HG02973 (cell line): Measurements from ENCODE around the gene SDHAF3.
"Not testable (repeated sequence)": the region's sequence is repeated elsewhere in the genome, so short reads cannot be mapped to it uniquely, and the experiment has no call there.

ENCODE experiments used
- ATAC-seq: cut with Tn5 transposase; IDR thresholded peaks from one replicate; pipeline ENCODE4 v1.9.1; 2021; ENCODE audit warnings: moderate library complexity; ENCODE audit not compliant: unreplicated experiment

SDHAF3 gene

GRCh38 chr7:97123115-97123514, 5.6 kb downstream of the SDHAF3 start:
- ATAC-seq = not testable (repeated sequence)

DNA sequence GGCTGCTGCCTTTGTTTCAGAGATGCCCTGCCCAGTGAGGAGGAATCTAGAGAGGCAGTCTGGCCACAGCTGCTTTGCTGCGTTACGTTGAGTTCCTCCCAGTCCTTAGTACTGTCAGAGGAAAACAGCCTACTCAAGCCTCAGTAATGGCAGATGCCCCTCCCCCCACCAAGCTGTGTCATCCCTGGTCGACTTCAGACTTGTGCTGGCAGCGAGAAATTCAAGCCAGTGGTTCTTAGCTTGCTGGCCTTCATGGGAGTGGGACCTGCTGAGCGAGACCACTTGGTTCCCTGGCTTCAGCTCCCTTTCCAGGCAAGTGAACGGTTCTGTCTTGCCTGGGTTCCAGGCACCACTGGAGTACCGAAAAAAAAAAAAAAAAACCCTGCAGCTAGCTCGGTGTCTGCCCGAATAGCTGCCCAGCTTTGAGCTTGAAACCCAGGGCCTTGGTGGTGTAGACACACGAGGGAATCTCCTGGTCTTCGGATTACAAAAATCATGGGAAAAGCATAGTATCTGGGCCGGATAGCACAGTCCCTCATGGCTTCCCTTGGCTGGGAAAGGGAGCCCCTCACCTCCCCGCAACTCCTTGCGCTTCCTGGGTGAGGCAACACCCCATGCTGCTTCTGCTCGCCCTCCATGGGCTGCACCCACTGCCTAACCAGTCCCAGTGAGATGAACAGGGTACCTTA, 9.1 kb downstream of the SDHAF3 start:
- ATAC-seq = no peak

DNA sequence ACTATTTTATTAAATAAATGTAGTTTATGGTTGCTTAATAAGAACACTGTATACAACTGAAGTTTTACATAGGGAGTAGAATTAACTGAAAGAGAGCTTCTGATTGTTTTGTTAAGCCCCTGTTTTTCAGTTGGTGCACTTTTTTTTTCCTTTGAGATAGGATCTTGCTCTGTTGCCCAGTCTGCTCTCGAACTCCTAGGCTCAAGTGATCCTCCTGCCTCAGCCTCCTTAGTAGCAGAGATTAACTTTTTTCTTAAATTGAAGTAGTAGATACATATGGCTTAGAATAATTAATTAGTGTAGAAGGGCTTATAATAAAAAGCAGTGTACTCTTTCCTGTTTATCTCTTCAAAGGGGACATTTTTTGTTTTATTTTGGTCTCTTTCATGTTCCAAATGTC, 11.2 kb downstream of the SDHAF3 start:
- ATAC-seq = no peak

- ATAC-seq = no peak
These were observed 13.1 kb downstream of the SDHAF3 start for GRCh38 chr7:97130417-97131139.

- ATAC-seq = no peak
These were observed 15.7 kb downstream of the SDHAF3 start for GRCh38 chr7:97133159-97133558.

GRCh38 chr7:97138830-97139229, 21.3 kb downstream of the SDHAF3 start:
- no peak for ATAC-seq

DNA sequence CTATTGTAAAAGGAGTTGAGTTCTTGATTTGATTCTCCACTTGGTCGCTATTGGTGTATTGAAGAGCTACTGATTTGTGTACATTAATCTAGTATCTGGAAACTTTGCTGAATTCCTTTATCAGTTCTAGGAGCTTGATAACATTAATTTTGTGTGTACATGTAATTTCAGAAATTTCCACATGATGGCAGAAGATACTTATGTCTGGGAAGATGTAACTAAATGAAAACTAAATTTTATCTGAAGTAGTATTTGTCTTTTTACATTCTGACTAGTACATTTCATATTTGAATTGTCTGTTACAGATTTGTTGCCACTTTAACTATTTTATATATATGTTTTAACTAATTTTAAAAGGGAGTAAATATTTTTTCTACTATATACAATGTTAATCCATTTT, 27.6 kb downstream of the SDHAF3 start:
- ATAC-seq = no peak

GRCh38 chr7:97149843-97150242, 32.3 kb downstream of the SDHAF3 start:
- no peak for ATAC-seq

- ATAC-seq = no peak
These were observed 38.5 kb downstream of the SDHAF3 start for GRCh38 chr7:97155897-97156418.

DNA sequence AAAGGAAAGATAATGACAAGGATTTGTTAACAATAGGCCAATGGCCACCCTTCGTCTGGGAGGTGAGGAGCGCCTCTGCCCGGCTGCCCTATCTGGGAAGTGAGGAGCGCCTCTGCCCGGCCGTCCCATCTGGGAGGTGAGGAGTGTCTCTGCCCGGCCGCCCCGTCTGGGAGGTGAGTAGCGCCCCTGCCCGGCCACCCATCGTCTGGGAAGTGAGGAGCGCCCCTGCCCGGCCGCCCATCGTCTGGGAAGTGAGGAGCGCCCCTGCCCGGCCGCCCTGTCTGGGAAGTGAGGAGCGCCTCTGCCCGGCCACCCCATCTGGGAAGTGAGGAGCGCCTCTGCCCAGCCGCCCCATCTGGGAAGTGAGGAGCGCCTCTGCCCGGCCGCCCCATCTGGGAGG, 42.5 kb downstream of the SDHAF3 start:
- ATAC-seq = not testable (repeated sequence)

DNA sequence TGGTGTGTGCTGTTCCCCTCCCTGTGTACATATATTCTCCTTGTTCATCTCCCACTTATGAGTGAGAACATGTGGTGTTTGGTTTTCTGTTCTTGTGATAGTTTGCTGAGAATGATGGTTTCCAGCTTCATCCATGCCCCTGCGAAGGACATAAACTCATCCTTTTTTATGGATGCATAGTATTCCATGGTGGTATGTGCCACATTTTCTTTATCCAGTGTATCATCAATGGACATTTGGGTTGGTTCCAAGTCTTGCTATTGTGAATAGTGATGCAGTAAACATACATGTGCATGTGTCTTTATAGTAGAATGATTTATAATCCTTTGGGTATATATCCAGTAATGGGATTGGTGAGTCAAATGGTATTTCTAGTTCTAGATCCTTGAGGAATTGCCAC, 44.1 kb downstream of the SDHAF3 start:
- not testable (repeated sequence) for ATAC-seq

GRCh38 chr7:97166308-97166707, 48.8 kb downstream of the SDHAF3 start:
- ATAC-seq = no peak

GRCh38 chr7:97167176-97167575, 49.7 kb downstream of the SDHAF3 start:
- ATAC-seq = no peak

GRCh38 chr7:97167749-97168148, 50.3 kb downstream of the SDHAF3 start:
- ATAC-seq = no peak

- no peak for ATAC-seq
These were observed 56.8 kb downstream of the SDHAF3 start for GRCh38 chr7:97174303-97174702.

- peak; percentile 91 for ATAC-seq
These were observed 62.1 kb downstream of the SDHAF3 start for GRCh38 chr7:97179454-97180104.

GRCh38 chr7:97187067-97187466, 69.6 kb downstream of the SDHAF3 start:
- no peak for ATAC-seq

DNA sequence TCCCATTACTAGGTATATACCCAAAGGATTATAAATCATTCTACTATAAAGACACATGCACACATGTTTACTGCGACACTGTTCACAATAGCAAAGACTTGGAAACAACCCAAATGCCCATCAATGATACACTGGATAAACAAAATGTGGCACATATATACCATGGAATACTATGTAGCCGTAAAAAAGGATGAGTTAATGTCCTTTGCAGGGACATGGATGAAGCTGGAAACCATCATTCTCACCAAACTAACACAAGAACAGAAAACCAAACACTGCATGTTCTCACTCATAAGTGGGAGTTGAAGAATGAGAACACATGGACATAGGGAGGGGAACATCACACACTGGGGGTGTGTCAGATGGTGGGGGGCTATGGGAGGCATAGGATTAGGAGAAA, 78.7 kb downstream of the SDHAF3 start:
- ATAC-seq = not testable (repeated sequence)

GRCh38 chr7:97198596-97198995, 81.1 kb downstream of the SDHAF3 start:
- no peak for ATAC-seq

- no peak for ATAC-seq
These were observed 82.5 kb downstream of the SDHAF3 start for GRCh38 chr7:97200018-97200417.

DNA sequence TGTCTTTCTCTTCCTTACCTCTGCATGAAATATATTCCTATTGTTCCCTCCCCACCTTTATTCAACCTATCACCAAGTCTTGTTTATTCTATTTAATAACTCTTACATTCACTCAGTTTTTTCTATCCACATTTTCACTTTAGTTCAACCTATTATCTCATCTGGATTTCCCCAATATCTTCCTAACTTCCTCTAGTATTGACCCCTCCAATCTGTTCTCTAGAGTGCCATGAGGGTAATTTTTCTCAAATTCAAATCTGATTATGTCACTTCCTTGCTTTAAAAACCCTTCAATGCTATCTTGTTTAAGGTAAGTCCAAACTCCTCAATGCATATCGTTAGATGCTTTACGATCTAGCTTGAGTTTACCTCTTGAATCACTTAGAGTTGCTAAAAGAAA, 86.5 kb downstream of the SDHAF3 start:
- ATAC-seq = no peak

GRCh38 chr7:97204821-97205220, 87.3 kb downstream of the SDHAF3 start:
- no peak for ATAC-seq
